ENCODE measurements around the gene DLG2.
"Not testable (repeated sequence)": the region's sequence is repeated elsewhere in the genome, so short reads cannot be mapped to it uniquely, and the experiment has no call there.

The DLG2 gene

DNA sequence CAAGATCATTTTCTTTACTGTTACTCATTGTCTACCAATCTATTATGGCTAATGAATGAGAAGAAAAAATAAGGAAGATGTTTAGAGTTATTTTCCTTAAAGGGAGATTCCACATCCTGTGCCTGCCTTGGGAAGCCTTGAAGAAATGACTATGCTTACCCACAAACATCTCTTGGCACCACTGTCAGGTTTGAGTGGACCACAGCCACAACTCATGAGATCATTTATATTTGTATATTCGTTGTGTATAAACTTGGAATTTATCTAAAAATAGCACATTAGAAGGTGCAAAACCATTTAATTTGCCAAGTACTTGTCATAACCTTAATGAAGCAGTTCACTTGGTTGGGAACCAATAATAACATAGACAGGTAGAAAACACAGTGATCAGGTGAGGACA is 740.8 kb downstream of the DLG2 start:
- no peak for DNase-seq

DNA sequence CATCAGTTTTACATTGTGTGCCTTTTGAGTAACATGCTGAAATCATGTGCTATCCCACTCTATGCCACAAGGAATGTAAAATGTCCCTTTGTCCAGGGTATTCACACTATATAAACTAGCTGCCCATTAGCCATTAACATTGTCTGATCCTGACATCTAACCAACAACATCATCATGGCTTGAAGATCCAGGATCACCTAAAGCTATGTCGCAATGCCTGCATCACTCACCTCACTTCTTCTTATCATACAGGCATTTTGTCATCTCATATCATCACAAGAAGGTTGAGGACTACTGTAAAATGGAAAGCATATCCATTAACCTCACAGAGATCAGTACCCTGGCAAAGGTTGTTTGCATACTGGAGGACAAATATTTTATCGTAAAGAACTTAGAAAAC is 742.3 kb downstream of the DLG2 start:
- no peak for DNase-seq

DNA sequence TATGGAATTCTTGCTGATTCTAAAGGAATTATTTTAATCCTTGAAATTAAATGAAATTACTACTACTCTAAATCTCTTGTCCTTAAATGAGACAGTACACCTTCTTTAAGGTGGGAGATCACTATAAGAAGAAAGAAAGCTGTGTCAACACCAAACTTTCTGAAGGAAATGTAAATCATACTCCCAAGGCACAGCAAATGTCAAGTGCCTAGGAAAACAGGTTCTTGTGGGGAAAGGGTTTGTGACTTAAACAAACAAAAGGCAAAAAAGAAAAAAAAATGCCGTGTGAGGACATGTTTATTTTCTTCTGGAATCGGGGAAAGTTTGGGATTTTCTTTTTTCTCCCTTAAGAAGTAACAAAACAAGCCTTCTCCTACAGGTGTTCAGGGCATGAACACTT is 745.1 kb downstream of the DLG2 start:
- no peak for DNase-seq

DNA sequence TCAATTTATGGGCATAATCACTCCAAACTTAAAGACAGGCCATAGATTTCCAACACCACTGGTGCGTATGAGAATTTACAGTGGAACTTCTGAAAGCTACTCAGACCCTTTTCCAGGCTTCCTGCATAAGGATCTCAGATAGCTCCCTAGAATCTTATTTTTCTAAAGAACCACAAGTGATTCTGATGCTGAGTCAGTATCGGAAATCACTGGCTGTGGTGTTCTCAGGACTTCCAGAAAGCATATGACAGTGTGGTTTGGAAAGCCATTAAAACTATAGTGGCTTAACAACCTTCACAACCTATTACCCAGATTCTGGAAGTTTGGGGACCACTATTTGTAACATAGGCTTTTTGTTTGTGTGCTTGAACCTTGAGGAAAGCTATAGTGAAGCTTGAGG is 756.0 kb downstream of the DLG2 start:
- no peak for DNase-seq

DNA sequence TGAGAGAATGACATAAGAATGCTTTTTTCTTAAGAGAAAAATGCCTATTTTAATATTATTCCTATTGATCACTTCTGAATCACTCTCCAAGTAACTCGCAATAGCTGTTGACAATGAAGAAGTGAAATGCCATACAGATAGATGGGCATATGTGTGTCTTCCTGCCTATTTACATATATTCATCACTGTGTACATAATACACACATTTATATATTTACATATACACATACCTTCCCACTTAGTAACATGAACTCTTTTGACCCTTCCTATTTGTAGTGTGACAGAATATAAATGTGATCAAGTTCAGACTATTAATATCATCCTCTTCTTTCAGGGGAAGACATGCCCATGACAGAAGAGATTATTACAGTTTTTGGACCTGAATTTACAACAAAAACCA is 756.7 kb downstream of the DLG2 start:
- DNase-seq: no peak

DNA sequence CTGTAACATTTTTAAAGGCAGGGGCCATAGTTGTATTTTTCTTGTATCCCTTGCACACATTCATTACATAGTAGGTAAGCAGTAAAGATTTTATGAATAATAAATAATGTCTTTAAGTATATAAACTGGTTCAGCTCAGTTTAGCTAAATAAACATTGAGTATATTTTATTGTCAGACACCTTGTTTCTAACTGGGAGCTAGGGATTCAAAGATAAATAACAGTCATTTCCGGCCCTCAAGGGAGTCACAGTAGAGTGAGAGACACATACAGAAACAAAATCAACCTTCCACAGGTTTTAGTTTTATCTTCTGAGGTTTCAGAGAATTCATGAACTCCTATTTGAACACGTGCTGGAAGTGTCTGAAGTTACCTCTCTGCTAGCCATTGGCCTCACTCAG is 760.2 kb downstream of the DLG2 start:
- DNase-seq: no peak

DNA sequence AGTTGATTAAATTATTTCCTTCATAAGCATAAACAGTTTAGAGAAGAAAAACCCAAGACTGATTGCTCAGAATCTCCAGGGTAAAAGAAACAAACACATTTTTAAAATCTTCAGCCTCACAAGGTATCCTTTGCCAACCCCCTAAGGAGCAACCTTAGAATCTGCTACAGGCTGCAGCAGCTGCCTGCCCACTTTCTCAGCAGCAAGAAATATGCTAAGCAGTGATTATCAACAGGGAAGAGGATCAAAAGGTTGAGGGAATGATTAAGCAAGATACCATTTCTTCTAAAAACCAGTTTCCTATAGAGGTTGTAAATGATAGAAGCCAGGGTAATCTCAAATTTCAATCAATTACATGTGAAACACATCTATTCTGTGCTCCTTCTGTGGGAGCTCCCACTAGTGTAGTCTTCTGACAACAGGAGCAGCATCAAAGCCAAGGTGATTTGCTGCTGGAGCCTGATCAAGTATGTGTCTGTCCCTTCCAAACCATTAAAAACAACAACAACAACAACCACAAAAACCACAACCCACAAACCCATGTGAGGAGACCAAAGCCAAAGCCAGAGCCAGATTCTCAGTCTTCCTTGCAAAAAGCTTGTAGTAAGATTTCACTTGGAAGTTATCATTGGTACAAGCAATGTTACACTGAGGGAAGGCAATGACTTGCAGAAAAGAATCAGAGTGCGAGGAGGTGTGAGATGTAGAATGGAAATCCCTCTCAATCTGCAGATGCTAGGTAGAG is 761.2 kb downstream of the DLG2 start:
- DNase-seq: no peak

DNA sequence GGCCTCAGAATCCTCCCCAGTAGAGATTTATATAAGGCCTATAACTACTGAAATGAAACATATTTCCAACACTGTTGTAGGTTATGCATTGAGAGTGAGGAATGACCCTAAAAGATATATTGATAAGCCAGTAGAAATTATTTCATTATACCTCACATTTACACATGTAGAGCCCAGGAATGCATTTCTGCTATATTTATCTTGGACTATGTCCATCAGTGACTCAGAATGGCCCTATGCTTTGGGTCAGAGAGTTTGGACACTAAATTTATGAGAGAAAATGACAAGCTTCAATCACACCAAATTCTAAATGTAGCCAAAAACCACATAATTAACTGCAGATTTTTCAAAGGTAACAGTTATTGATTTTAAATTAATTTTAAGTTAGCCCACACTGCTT is 761.9 kb downstream of the DLG2 start:
- DNase-seq: no peak

DNA sequence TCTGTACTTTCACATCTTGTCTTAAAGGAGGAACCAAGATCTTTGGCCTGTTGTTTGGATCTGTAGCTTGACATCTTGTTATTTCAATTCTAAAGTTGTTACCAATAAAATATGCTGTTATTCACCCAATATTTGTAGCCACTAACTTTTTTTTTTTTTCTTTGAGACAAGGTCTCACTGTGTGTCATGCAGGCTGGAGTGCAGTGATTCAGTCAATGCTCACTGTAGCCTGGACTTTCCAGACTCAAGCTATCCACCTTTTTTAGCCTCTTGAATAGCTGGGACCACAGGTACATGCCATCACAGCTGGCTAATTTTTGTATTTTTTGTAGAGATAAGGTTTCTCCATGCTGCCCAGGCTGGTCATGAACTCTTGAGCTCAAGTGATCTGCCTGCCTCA is 769.4 kb downstream of the DLG2 start:
- DNase-seq: no peak

DNA sequence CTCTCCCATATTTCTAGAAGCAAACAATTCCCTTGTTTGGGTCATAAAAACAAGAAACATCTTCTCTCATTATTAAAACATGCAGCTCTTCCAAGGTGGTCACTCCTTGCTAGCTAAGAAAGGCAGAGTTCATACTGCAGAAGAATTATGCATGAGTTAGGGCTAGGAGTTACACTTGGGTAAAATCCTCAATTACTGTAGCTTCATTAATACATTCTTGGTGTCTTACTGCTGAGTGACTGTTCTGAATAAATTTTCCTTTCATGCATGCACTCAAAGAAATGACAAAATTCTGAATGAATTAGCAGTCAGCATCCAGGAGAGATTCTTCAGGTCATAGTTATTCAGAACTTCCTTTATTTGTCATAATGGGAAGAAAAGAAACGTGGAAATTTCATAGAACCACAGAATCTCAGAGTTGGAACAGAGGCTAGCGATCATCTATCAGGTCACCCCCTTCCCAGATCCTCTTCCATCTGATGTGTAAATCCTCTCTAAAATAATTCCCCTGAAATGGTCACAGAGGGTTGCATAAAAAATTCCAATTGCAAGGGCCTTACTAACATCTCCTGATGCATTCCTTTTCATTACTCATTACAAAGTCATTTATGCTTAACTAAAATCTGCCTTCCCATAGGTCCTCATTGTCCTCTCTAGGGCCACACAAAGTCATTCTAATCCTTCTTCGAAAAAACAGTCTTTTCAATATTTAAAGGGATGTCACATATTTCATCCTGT is 771.5 kb downstream of the DLG2 start:
- DNase-seq: no peak

DNA sequence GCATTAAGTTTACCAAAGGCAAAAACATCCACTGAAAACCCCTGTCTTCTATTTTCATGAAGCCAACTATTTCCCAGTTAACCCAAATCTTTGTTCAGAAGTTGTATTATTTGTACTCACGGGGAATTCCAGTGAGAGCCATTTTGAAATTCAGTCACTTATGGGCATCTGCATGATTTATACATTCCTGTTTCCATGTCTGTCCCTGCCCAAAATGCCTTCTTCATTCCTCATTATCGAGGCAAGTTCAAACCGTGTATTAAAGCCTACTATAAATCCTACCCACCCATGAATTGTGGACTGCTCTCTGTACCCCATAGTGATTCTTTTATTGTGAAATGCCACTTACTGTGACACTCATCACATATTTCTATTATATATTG is 772.7 kb downstream of the DLG2 start:
- no peak for DNase-seq

DNA sequence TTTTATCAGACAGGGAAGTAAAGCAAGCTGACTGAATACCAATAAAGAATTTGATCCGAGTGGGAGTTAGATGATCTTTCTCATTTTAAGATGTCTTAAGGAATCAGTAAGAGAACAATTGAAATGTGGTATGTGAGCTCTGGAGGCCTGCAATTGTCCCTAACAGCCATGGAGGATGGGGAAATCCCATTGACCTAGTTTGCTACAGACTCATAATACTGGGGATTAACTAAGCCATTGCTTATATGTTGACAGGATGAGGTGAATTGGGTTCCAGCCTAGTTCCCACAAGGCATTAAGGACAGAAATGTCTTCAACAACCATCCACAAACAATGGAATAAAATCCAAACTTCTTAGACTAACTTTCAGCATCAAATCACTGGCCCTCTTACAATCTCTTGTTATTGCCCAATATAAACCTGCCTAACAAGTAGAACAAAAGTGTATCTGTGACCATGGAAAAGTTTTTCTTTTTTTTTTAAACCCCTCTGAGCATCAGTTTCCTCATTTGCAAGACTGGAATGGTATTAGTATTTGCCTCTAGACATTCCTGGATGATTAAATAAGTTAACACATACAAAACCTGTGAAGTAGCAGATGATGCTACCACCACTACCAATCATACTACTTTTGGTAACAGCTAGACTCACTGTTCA is 773.2 kb downstream of the DLG2 start:
- DNase-seq: no peak

DNA sequence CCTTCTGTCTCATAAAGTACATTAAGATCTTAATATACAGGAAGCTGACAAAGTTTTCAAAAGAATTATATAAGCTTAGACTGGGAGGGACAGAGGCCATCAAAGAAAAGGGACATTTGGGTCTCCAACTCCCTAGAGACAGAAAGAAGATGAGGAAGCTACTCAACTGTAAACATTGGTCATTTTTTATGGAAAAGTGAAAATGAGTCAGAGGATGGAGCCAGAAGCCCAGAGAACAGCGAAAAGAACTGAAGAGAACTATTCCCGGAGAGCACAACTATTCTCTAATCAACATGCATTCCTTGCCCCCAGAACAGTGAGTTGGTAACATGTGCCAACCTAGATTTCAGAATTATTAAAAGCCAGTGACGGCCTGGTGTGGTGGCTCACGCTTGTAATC is 779.3 kb downstream of the DLG2 start:
- DNase-seq: no peak

DNA sequence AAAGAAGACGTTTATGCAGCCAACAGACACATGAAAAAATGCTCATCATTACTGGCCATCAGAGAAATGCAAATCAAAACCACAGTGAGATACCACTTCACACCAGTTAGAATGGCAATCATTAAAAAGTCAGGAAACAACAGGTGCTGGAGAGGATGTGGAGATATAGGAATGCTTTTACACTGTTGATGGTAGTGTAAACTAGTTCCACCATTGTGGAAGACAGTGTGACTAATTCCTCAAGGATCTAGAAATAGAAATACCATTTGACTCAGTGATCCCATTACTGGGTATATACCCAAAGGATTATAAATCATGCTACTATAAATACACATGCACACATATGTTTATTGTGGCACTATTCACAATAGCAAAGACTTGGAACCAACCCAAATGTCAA is 786.9 kb downstream of the DLG2 start:
- not testable (repeated sequence) for DNase-seq

DNA sequence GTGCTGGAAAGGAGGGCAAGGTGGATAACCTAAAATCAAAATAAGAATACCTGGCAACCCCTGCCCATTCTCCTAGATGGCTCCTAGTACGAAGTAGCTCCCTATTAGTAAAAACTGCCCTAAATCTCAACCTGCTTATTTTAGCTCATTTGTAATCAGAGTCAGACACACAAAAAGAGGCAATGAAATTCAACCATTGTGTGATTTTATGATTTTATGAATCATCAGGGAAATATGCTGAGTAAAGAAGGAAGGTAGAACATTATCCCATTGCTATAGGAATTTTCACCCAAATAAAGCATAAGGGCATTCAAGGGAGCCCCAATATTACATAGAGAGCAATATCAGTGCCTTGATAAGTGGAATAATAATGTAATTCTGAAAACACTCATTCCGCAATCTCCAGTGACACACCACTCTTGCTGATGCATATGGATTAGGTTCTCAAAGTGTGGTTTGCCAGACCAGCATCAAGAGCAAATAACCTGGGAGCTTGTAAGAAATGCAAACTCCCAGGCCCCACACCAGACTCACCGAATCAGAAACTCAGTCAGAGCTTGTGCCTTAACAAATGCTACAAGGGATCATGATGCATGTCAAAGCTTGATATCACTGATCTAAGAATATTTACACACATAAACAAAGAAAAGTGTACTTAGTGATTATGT is 789.6 kb downstream of the DLG2 start:
- no peak for DNase-seq

DNA sequence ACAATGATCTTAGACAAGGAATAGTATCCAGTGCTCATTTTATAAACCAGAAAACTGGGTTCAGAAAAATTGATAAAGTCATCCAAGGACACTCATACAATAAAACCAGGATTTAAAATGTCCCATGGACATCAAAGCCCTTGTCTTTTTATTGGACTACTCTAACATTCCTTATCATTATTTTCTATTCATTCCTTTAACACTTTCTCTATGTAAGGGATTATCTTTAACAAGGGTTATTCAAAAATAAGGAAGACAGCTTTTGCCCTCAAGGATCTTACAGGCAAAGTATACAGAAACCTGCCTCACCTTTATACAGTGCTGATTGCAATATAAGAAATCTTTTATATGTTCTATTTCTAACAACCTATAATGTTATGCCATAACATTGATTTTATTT is 790.8 kb downstream of the DLG2 start:
- no peak for DNase-seq

DNA sequence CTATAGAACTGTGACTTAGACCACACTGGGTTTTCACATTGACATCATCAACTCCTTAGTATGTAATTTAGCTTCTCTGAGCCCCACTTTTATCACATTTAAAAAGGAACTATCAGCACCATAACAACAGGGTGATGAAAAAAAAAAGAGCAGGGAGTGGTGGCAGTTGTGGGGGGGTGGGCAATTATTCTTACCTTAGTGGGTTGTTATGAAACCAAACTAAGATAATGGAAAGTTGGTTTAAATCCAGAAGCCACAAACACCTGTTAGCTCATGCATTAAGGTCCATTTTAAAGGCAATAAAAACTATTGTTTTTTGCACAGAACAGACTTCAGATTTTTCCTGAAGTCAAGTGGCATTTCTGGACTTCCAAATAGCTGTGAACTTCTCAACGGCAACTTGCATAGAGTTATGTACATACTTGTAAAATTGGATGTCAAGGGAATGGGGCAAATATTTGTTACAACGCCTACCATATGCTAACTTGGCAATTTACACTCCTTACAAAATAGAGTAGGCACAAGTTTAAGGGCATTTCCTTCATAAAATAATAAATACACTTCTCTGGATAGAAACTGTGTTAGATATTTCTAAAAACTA is 793.6 kb downstream of the DLG2 start:
- no peak for DNase-seq

DNA sequence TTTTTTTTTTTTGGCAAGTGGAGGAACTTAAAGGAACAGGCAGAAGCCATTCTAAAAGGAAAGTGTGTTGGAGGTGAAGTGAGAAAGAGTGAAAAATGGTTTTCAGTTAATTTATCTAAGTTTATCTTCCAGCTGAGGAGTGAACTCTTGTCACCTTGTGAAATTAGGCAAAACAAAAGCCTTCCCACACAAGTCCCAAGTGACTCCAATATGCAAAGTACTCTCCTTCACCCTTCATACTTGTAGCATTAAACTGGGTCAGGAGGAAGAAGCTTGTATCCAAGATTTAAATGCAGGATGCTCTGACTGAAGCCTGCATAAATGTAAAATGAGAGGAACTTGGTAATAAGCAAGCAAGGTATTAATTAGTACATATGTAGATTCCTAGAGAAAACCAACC is 796.8 kb downstream of the DLG2 start:
- DNase-seq: no peak

DNA sequence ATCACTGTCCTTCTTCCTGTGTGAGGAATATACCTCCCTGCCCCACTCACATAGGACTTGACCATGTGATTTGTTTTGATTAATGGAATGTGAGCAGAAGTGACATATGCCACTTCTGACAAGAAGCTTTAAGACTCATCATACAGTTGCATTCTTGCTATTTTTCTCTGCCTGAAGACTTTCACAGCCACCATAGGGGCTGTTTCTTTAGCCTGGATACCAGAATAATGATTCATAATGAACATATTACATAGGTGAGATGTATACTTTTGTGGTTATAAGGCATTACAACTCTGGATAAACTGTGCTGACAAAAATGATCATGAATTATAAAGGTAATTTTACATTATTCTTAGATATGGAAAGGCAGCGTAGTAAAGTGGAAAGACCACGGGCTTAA is 798.0 kb downstream of the DLG2 start:
- no peak for DNase-seq

DNA sequence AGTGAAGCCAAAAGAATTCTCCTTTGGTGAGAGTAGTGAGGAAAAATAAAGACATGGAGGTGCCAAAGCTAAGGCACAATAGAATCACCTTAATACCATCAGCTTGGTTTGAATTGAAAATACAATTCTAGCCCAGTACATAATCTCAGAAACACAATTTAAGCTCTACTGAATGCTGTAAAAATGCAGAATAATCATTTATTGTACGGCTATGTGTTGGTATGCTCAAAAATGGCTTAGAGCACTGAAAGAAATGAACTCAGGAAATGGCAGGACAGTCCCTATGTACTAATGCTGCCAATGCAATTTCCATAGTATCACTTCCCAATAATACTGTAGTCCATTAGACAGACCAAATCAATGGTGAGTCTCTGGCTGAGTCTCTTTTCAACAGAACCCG is 798.5 kb downstream of the DLG2 start:
- DNase-seq: no peak

DNA sequence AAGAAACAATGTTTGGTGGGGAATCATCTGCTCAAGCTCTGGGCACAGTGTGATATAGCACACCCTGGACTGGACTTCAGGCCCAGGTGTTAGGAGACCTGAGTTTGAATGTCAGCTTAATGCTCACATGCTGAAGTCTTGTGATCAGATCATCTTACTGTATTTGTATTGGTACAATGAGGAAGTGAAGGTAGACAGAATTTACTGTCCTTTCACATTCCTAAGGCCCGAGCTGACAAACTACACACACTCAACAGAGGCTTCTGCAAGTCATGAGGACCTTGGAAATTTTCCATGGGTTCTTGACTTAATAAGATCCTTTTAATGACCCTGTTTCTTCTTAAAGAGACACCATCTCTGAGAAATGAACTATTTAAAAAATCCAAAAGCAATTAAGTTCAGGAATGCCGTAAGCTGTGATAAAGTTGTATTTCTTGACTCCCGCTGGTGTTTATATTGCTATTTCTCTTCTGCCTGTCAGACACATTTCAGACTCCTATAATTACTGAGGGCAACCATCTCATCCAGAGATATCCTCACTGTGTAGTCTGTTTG is 802.0 kb downstream of the DLG2 start:
- no peak for DNase-seq

DNA sequence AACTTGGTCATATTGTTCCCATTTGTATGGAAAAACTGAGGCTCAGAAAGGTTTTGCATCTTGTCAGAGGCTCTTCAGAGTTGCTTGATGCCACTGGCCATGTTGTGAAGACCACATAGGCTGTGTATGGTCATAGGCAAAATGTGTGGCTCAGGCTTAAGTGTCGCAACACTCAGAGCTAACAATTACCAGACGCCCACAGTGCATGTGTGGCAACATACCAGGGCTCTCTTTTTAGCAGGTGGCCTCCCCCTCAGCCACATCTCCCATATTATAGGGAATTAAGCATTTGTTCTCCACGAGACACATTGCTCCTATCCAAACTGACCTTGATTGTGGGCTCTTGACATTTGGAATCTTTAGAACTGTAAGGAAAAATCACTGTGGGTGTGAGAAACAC is 802.5 kb downstream of the DLG2 start:
- no peak for DNase-seq

DNA sequence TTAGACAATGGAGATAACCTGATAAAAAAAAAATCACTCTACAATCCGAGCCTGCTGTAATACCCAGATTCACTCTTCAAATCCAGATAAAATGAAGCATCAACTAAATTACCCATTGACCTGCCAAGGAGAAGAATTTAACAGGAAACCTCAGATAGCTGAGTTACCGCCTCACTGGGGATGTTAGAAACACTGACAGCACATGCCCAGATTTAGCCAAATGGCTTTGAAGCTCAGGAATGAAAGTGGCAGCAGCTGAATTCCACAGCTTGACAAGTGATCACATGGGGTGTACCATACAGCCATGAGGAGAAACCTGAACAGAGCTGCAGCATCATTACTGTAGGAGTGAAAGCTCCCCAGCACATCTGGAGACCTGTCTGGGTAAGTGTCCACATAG is 807.6 kb downstream of the DLG2 start:
- no peak for DNase-seq

Data from midbrain (tissue), 1 donor.